GM21381 (cell line): ENCODE measurements around the gene PACSIN2.
A peak's percentile ranks its signal among the peaks of the same experiment; 100 is the strongest.

Experiments
- ATAC-seq: cut with Tn5 transposase; IDR thresholded peaks from one replicate; pipeline ENCODE4 v1.9.1; 2021; ENCODE audit warnings: mild to moderate bottlenecking, moderate library complexity; ENCODE audit not compliant: unreplicated experiment

PACSIN2 gene

GRCh38 chr22:42868751-42869251, 146.1 kb downstream of the PACSIN2 start:
- ATAC-seq = no peak

- no peak for ATAC-seq
These were observed 148.8 kb downstream of the PACSIN2 start for GRCh38 chr22:42866100-42866499.

GRCh38 chr22:42865536-42865935, 149.4 kb downstream of the PACSIN2 start:
- no peak for ATAC-seq

GRCh38 chr22:42863349-42863961, 151.5 kb downstream of the PACSIN2 start:
- no peak for ATAC-seq

- no peak for ATAC-seq
These were observed 152.8 kb downstream of the PACSIN2 start for GRCh38 chr22:42862045-42862734.

GRCh38 chr22:42860968-42861367, 154.0 kb downstream of the PACSIN2 start:
- ATAC-seq = no peak

GRCh38 chr22:42857845-42858481, 157.0 kb downstream of the PACSIN2 start:
- ATAC-seq = no peak

- ATAC-seq = peak; percentile 83
These were observed 157.9 kb downstream of the PACSIN2 start, which contains the start of gene ARFGAP3 for GRCh38 chr22:42856865-42857704. Gene ARFGAP3 (minus strand): TSS chr22:42857273. CDS start chr22:42857182, 91 bp downstream.

GRCh38 chr22:42856179-42856864, 158.6 kb downstream of the PACSIN2 start:
- peak; percentile 22 for ATAC-seq

GRCh38 chr22:42855721-42856120, 159.2 kb downstream of the PACSIN2 start:
- ATAC-seq = no peak

GRCh38 chr22:42855211-42855610, 159.7 kb downstream of the PACSIN2 start:
- no peak for ATAC-seq

GRCh38 chr22:42848941-42849550, 165.9 kb downstream of the PACSIN2 start:
- ATAC-seq = no peak

GRCh38 chr22:42847110-42847509, 167.8 kb downstream of the PACSIN2 start:
- no peak for ATAC-seq

GRCh38 chr22:42844756-42845155, 170.2 kb downstream of the PACSIN2 start:
- no peak for ATAC-seq

GRCh38 chr22:42842658-42843370, 172.1 kb downstream of the PACSIN2 start:
- no peak for ATAC-seq

GRCh38 chr22:42841444-42841843, 173.5 kb downstream of the PACSIN2 start:
- ATAC-seq = no peak

- ATAC-seq = no peak
These were observed 177.4 kb downstream of the PACSIN2 start for GRCh38 chr22:42837556-42837955.

- ATAC-seq = no peak
These were observed 178.9 kb downstream of the PACSIN2 start for GRCh38 chr22:42836026-42836425.
